ENCODE results near the gene LYPLAL1.
"Not testable (repeated sequence)": the region's sequence is repeated elsewhere in the genome, so short reads cannot be mapped to it uniquely, and the experiment has no call there.

LYPLAL1 gene

GRCh38 chr1:219176168-219176567, 2.5 kb downstream of the LYPLAL1 start:
- no peak overlapping the region for H3K4me3 ChIP-seq
- peaks cover 23% of the 10 kb centered on the region for H3K4me1 ChIP-seq
- DNase-seq (ENCODE audit: low spot score in 2 of 2) = no peak
- no peaks in the 10 kb centered on the region for H3K27me3 ChIP-seq (ENCODE audit: low read depth)
- H3K9me3 ChIP-seq = no peaks in the 10 kb centered on the region
- H3K36me3 ChIP-seq (replicated peaks) = peaks cover 14% of the 10 kb centered on the region
- in situ Hi-C loops (cut with MboI; ENCODE audit: low sequenced_read_pairs) = no loop called here

GRCh38 chr1:219177363-219177762, 3.7 kb downstream of the LYPLAL1 start:
- no peaks in the 10 kb centered on the region for H3K27me3 ChIP-seq (ENCODE audit: low read depth)
- in situ Hi-C loops (cut with MboI; ENCODE audit: low sequenced_read_pairs) = no loop called here
- H3K36me3 ChIP-seq (replicated peaks) = peaks cover 26% of the 10 kb centered on the region
- peaks cover 16% of the 10 kb centered on the region for H3K4me1 ChIP-seq
- no peak overlapping the region for H3K4me3 ChIP-seq
- H3K9me3 ChIP-seq = no peaks in the 10 kb centered on the region
- DNase-seq (ENCODE audit: low spot score in 2 of 2) = no peak

- Histone ChIP-seq H3K4me1 (peaks cover 16% of the 10 kb centered on the region), H3K4me3 (no peak overlapping the region), H3K9me3 (no peaks in the 10 kb centered on the region), H3K27me3 (ENCODE audit: low read depth) (no peaks in the 10 kb centered on the region), H3K36me3 (replicated peaks) (peaks cover 29% of the 10 kb centered on the region)
- in situ Hi-C loops (cut with MboI; ENCODE audit: low sequenced_read_pairs) = no loop called here
- DNase-seq (ENCODE audit: low spot score in 2 of 2) = no peak
These were observed 4.3 kb downstream of the LYPLAL1 start for GRCh38 chr1:219177940-219178339.

GRCh38 chr1:219179293-219179692, 5.6 kb downstream of the LYPLAL1 start:
- peaks cover 12% of the 10 kb centered on the region for H3K4me1 ChIP-seq
- H3K9me3 ChIP-seq = no peaks in the 10 kb centered on the region
- no peak overlapping the region for H3K4me3 ChIP-seq
- H3K36me3 ChIP-seq (replicated peaks) = peaks cover 34% of the 10 kb centered on the region
- in situ Hi-C loops (cut with MboI; ENCODE audit: low sequenced_read_pairs) = no loop called here
- no peak for DNase-seq (ENCODE audit: low spot score in 2 of 2)
- H3K27me3 ChIP-seq (ENCODE audit: low read depth) = no peaks in the 10 kb centered on the region

- no peaks in the 10 kb centered on the region for H3K27me3 ChIP-seq (ENCODE audit: low read depth)
- H3K36me3 ChIP-seq (replicated peaks) = peaks cover 34% of the 10 kb centered on the region
- no peak overlapping the region for H3K4me3 ChIP-seq
- H3K4me1 ChIP-seq = peaks cover 13% of the 10 kb centered on the region
- H3K9me3 ChIP-seq = no peaks in the 10 kb centered on the region
- in situ Hi-C loops (cut with MboI; ENCODE audit: low sequenced_read_pairs) = no loop called here
- DNase-seq (ENCODE audit: low spot score in 2 of 2) = no peak
These were observed 10.7 kb downstream of the LYPLAL1 start for GRCh38 chr1:219184337-219184736.

- in situ Hi-C loops (cut with MboI; ENCODE audit: low sequenced_read_pairs) = no loop called here
- DNase-seq (ENCODE audit: low spot score in 2 of 2) = no peak
- H3K27me3 ChIP-seq (ENCODE audit: low read depth) = no peaks in the 10 kb centered on the region
- H3K4me3 ChIP-seq = no peak overlapping the region
- H3K4me1 ChIP-seq = peaks cover 11% of the 10 kb centered on the region
- H3K36me3 ChIP-seq (replicated peaks) = peaks cover 25% of the 10 kb centered on the region
- H3K9me3 ChIP-seq = no peaks in the 10 kb centered on the region
These were observed 11.9 kb downstream of the LYPLAL1 start for GRCh38 chr1:219185486-219186117.

GRCh38 chr1:219188331-219188803, 14.7 kb downstream of the LYPLAL1 start:
- peaks cover 4% of the 10 kb centered on the region for H3K36me3 ChIP-seq (replicated peaks)
- in situ Hi-C loops (cut with MboI; ENCODE audit: low sequenced_read_pairs) = no loop called here
- no peak overlapping the region for H3K4me3 ChIP-seq
- no peak for DNase-seq (ENCODE audit: low spot score in 2 of 2)
- no peaks in the 10 kb centered on the region for H3K27me3 ChIP-seq (ENCODE audit: low read depth)
- H3K4me1 ChIP-seq = peaks cover 13% of the 10 kb centered on the region
- no peaks in the 10 kb centered on the region for H3K9me3 ChIP-seq

- in situ Hi-C loops (cut with MboI; ENCODE audit: low sequenced_read_pairs) = no loop called here
- no peak for DNase-seq (ENCODE audit: low spot score in 2 of 2)
These were observed 15.5 kb downstream of the LYPLAL1 start for GRCh38 chr1:219189021-219189824.

GRCh38 chr1:219189952-219190351, 16.3 kb downstream of the LYPLAL1 start:
- Histone ChIP-seq H3K9me3 (no peaks in the 10 kb centered on the region), H3K36me3 (replicated peaks) (peaks cover 4% of the 10 kb centered on the region; the same call in 1 of the 2 replicates), H3K4me1 (peaks cover 18% of the 10 kb centered on the region), H3K27me3 (ENCODE audit: low read depth) (no peaks in the 10 kb centered on the region), H3K4me3 (no peak overlapping the region)
- DNase-seq (ENCODE audit: low spot score in 2 of 2) = no peak
- in situ Hi-C loops (cut with MboI; ENCODE audit: low sequenced_read_pairs) = no loop called here

More at GRCh38 chr1:219189021-219189824, 15.5 kb downstream of the LYPLAL1 start:
- H3K36me3 ChIP-seq (replicated peaks) = peaks cover 3% of the 10 kb centered on the region; the same call in 1 of the 2 replicates
- no peak overlapping the region for H3K4me3 ChIP-seq
- H3K4me1 ChIP-seq = peaks cover 18% of the 10 kb centered on the region
- no peaks in the 10 kb centered on the region for H3K9me3 ChIP-seq
- H3K27me3 ChIP-seq (ENCODE audit: low read depth) = no peaks in the 10 kb centered on the region

GRCh38 chr1:219190605-219191004, 16.9 kb downstream of the LYPLAL1 start:
- in situ Hi-C loops (cut with MboI; ENCODE audit: low sequenced_read_pairs) = no loop called here
- Histone ChIP-seq H3K27me3 (ENCODE audit: low read depth) (no peaks in the 10 kb centered on the region), H3K9me3 (no peaks in the 10 kb centered on the region), H3K4me3 (no peak overlapping the region), H3K4me1 (peaks cover 18% of the 10 kb centered on the region), H3K36me3 (replicated peaks) (peaks cover 5% of the 10 kb centered on the region)
- no peak for DNase-seq (ENCODE audit: low spot score in 2 of 2)

GRCh38 chr1:219195833-219196232, 22.2 kb downstream of the LYPLAL1 start:
- peaks cover 15% of the 10 kb centered on the region for H3K36me3 ChIP-seq (replicated peaks)
- H3K4me1 ChIP-seq; H3K9me3 ChIP-seq; H3K27me3 ChIP-seq (ENCODE audit: low read depth); in situ Hi-C loops (cut with MboI; ENCODE audit: low sequenced_read_pairs); H3K4me3 ChIP-seq; DNase-seq (ENCODE audit: low spot score in 2 of 2): not testable (repeated sequence)

GRCh38 chr1:219201656-219202055, 28.0 kb downstream of the LYPLAL1 start:
- Histone ChIP-seq H3K4me1 (no peaks in the 10 kb centered on the region; the same call in 1 of the 2 replicates), H3K36me3 (replicated peaks) (0 out of 2 replicates have a peak, but pooled peaks cover under 1% of the 10 kb centered on the region), H3K27me3 (ENCODE audit: low read depth) (no peaks in the 10 kb centered on the region), H3K4me3 (no peak overlapping the region), H3K9me3 (no peaks in the 10 kb centered on the region)
- in situ Hi-C loops (cut with MboI; ENCODE audit: low sequenced_read_pairs) = loop anchor here (25.0 kb wide), 1 partner anchor 186 kb away; no protein-coding TSS in a partner anchor
- no peak for DNase-seq (ENCODE audit: low spot score in 2 of 2)

- H3K36me3 ChIP-seq (replicated peaks) = no peaks in the 10 kb centered on the region
- H3K4me3 ChIP-seq = no peak overlapping the region
- no peaks in the 10 kb centered on the region for H3K9me3 ChIP-seq
- no peaks in the 10 kb centered on the region; the same call in 1 of the 2 replicates for H3K4me1 ChIP-seq
- no peak for DNase-seq (ENCODE audit: low spot score in 2 of 2)
- in situ Hi-C loops (cut with MboI; ENCODE audit: low sequenced_read_pairs) = loop anchor here (25.0 kb wide), 1 partner anchor 185 kb away; no protein-coding TSS in a partner anchor
- H3K27me3 ChIP-seq (ENCODE audit: low read depth) = no peaks in the 10 kb centered on the region
These were observed 28.9 kb downstream of the LYPLAL1 start for GRCh38 chr1:219202567-219202966.

- DNase-seq (ENCODE audit: low spot score in 2 of 2) = no peak
- Histone ChIP-seq H3K27me3 (ENCODE audit: low read depth) (no peaks in the 10 kb centered on the region), H3K4me1 (no peaks in the 10 kb centered on the region; the same call in 1 of the 2 replicates), H3K9me3 (no peaks in the 10 kb centered on the region), H3K36me3 (replicated peaks) (no peaks in the 10 kb centered on the region; the same call in 1 of the 2 replicates), H3K4me3 (no peak overlapping the region)
- in situ Hi-C loops (cut with MboI; ENCODE audit: low sequenced_read_pairs) = loop anchor here (25.0 kb wide), 1 partner anchor 181 kb away; no protein-coding TSS in a partner anchor
These were observed 32.7 kb downstream of the LYPLAL1 start for GRCh38 chr1:219206350-219206749.

Measured in HAP-1 (cell line).